Activated T-cell treated with anti-CD3 and anti-CD28 coated beads, Interleukin-2, amount 50 U/mL, for 72 hours (primary cell): ENCODE results near the gene MTG1. TPM values are rescaled to one million over a fixed set of nuclear protein-coding genes. Genes with fewer than 3 reads are reported as not detected.
A peak's percentile ranks its signal among the peaks of the same experiment; 100 is the strongest.

Experiments used
- ATAC-seq, 2 donors: fragments of 150-1000 bp; cut with Tn5 transposase; replicated peaks in 1 of 2; 2 replicates each; pipeline ENCODE4 v1.10.0; 2021; ENCODE audit warnings: moderate library complexity in 2 of 2, mild to moderate bottlenecking in 1 of 2
- DNase-seq, 2 donors: peaks; one replicate each; pipeline ENCODE4 v3.0.0; 2021 to 2022; ENCODE audit warnings: mixed read lengths in 1 of 2
- H3K27ac Mint-ChIP-seq: one replicate; pipeline ENCODE4 v1.8.0; 2022; ENCODE audit warnings: mild to moderate bottlenecking, moderate library complexity, mixed read lengths
- H3K27me3 Mint-ChIP-seq: one replicate; pipeline ENCODE4 v1.8.0; 2022; ENCODE audit warnings: low read depth, mixed read lengths
- H3K36me3 Mint-ChIP-seq, 2 donors: one replicate each; pipeline ENCODE4 v1.8.0; 2022; ENCODE audit warnings: mixed read lengths in 2 of 2, mild to moderate bottlenecking in 1 of 2; ENCODE audit not compliant: insufficient read depth in 2 of 2
- H3K4me1 Mint-ChIP-seq: one replicate; pipeline ENCODE4 v1.8.0; 2022; ENCODE audit warnings: low read depth, mixed read lengths
- H3K4me3 Mint-ChIP-seq, 2 donors: one replicate each; pipeline ENCODE4 v1.8.0; 2022; ENCODE audit warnings: mild to moderate bottlenecking in 2 of 2, mixed read lengths in 2 of 2, moderate library complexity in 2 of 2
- H3K9me3 Mint-ChIP-seq, 2 donors: one replicate each; pipeline ENCODE4 v1.8.0; 2022; ENCODE audit warnings: mixed read lengths in 2 of 2
- total RNA-seq, 2 donors: library from RNA; stranded (reverse); gene quantifications; one replicate each; pipeline ENCODE4 v1.2.3, GENCODE V29; 2022

MTG1 gene
- 10 to 100 TPM; 58.0 to 67.2 TPM for total RNA-seq

GRCh38 chr10:133394064-133394663 is at the start of gene MTG1:
MTG1 (plus strand) TSS chr10:133394157; CDS start chr10:133394221, 64 bp downstream.
- no peaks in the 10 kb centered on the region for H3K9me3 Mint-ChIP-seq

GRCh38 chr10:133344236-133344635 is 49.7 kb upstream of the MTG1 start:
- Mint-ChIP-seq H3K4me3 (no peak overlapping the region), H3K36me3 (no peaks in the 10 kb centered on the region), H3K9me3 (no peaks in the 10 kb centered on the region), H3K4me1 (peaks cover 4% of the 10 kb centered on the region), H3K27me3 (peaks cover 38% of the 10 kb centered on the region), H3K27ac (no peak overlapping the region)
- DNase-seq (no peak), ATAC-seq (no peak)

More at GRCh38 chr10:133394064-133394663, at the start of gene MTG1:
- Mint-ChIP-seq H3K36me3 (peaks cover 2 to 12% of the 10 kb centered on the region in 2 donors), H3K27me3 (no peaks in the 10 kb centered on the region), H3K4me1 (peaks cover 49% of the 10 kb centered on the region), H3K4me3 (peak within 1 kb of the TSS; percentile 97 to 99), H3K27ac (peak within 1 kb of the TSS; percentile 98)
- ATAC-seq (peak; percentile 87 to 88), DNase-seq (peak; percentile 96 to 99)

GRCh38 chr10:133346413-133346812 is 47.5 kb upstream of the MTG1 start:
- peaks cover 41% of the 10 kb centered on the region for H3K27me3 Mint-ChIP-seq
- H3K4me1 Mint-ChIP-seq: peaks cover 6% of the 10 kb centered on the region
- no peak for ATAC-seq

DNA sequence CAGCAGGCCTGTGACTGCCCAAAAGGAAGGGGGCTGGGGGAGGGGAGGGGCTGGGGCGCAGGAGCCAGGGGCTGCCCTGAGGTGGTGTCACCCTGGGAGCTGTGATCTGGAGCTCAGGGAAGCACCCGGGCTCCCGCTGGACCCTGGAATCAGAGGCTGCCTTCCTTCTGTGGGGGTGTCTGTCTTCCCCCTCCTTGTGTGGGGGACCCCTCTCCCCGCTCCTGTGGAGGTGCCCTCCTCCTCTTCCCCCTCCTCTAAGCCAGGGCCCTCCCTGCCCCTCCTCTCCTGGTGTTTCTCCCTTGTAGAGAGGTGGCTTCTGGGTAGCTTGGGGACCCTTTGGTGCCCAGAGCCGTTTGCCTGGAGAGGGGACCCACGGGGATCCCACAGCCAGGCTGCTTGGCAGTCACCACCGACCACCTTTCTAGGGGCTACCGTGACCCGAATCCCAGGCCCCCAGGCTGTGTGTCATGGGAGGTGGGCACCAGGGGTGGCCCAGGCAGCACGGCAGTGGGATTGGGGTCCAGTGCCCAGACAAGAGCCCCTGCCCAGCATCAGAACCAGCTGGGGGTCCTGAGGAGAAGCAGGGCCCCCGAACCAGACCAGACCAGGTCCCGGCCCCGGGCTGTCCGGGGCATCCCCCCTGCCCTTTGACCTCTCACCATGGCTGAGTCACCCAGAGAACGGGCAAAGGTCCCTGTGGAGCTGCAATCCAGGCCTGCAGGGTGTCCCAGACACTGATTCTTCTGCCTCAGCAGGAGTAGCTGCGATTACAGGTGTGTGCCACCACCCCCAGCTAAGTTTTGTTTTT is 46.0 kb upstream of the MTG1 start:
- H3K36me3 Mint-ChIP-seq: no peaks in the 10 kb centered on the region
- no peak overlapping the region for H3K27ac Mint-ChIP-seq
- H3K4me1 Mint-ChIP-seq: peaks cover 6% of the 10 kb centered on the region
- ATAC-seq: no peak
- no peak overlapping the region for H3K4me3 Mint-ChIP-seq
- peaks cover 36% of the 10 kb centered on the region for H3K27me3 Mint-ChIP-seq
- no peaks in the 10 kb centered on the region for H3K9me3 Mint-ChIP-seq
- DNase-seq: no peak

More at GRCh38 chr10:133346413-133346812, 47.5 kb upstream of the MTG1 start:
- no peaks in the 10 kb centered on the region for H3K9me3 Mint-ChIP-seq
- DNase-seq: no peak
- H3K27ac Mint-ChIP-seq: no peak overlapping the region
- no peaks in the 10 kb centered on the region for H3K36me3 Mint-ChIP-seq
- H3K4me3 Mint-ChIP-seq: no peak overlapping the region

DNA sequence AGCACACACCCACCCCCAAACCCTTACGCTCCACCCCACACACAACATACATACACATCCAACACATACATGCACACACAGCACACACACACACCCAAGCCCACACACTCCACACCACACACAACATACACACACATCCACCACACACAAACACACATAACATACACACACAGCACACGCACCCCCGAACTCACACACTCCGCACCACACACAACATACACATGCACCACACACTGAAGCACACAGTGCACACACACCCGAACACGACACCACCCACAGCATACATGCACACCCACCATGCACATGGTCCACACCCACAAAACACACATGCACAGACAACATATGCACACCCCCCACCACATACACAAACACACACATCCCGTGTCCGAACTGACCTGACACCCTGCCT is 44.8 kb upstream of the MTG1 start:
- H3K4me3 Mint-ChIP-seq: no peak overlapping the region

GRCh38 chr10:133349577-133350011 is 44.4 kb upstream of the MTG1 start:
- Mint-ChIP-seq H3K27me3 (peaks cover 24% of the 10 kb centered on the region), H3K9me3 (no peaks in the 10 kb centered on the region), H3K4me1 (peaks cover 6% of the 10 kb centered on the region), H3K27ac (no peak overlapping the region), H3K36me3 (no peaks in the 10 kb centered on the region), H3K4me3 (no peak overlapping the region)
- DNase-seq (no peak), ATAC-seq (no peak)

More for the DNA sequence above, 44.8 kb upstream of the MTG1 start:
- Mint-ChIP-seq H3K36me3 (no peaks in the 10 kb centered on the region), H3K27ac (no peak overlapping the region), H3K4me1 (peaks cover 6% of the 10 kb centered on the region), H3K27me3 (peaks cover 29% of the 10 kb centered on the region), H3K9me3 (no peaks in the 10 kb centered on the region)
- ATAC-seq: no peak
- DNase-seq: no peak

GRCh38 chr10:133350283-133350949 is 43.5 kb upstream of the MTG1 start:
- ATAC-seq: no peak
- H3K36me3 Mint-ChIP-seq: no peaks in the 10 kb centered on the region

GRCh38 chr10:133350950-133351329 is 43.0 kb upstream of the MTG1 start:
- H3K4me3 Mint-ChIP-seq: no peak overlapping the region

More at GRCh38 chr10:133350283-133350949, 43.5 kb upstream of the MTG1 start:
- peaks cover 6% of the 10 kb centered on the region for H3K4me1 Mint-ChIP-seq
- DNase-seq: no peak
- no peaks in the 10 kb centered on the region for H3K9me3 Mint-ChIP-seq
- H3K27me3 Mint-ChIP-seq: peaks cover 17% of the 10 kb centered on the region
- no peak overlapping the region for H3K4me3 Mint-ChIP-seq
- H3K27ac Mint-ChIP-seq: no peak overlapping the region

GRCh38 chr10:133351408-133352318 is 42.3 kb upstream of the MTG1 start:
- no peak overlapping the region for H3K4me3 Mint-ChIP-seq
- ATAC-seq (no peak), DNase-seq (no peak)
- H3K27ac Mint-ChIP-seq: no peak overlapping the region
- no peaks in the 10 kb centered on the region for H3K36me3 Mint-ChIP-seq
- no peaks in the 10 kb centered on the region for H3K9me3 Mint-ChIP-seq
- peaks cover 14% of the 10 kb centered on the region for H3K4me1 Mint-ChIP-seq
- H3K27me3 Mint-ChIP-seq: peaks cover 8% of the 10 kb centered on the region

More at GRCh38 chr10:133350950-133351329, 43.0 kb upstream of the MTG1 start:
- Mint-ChIP-seq H3K9me3 (no peaks in the 10 kb centered on the region), H3K27me3 (peaks cover 12% of the 10 kb centered on the region), H3K36me3 (no peaks in the 10 kb centered on the region), H3K4me1 (peaks cover 8% of the 10 kb centered on the region), H3K27ac (no peak overlapping the region)
- ATAC-seq: no peak
- DNase-seq: no peak

DNA sequence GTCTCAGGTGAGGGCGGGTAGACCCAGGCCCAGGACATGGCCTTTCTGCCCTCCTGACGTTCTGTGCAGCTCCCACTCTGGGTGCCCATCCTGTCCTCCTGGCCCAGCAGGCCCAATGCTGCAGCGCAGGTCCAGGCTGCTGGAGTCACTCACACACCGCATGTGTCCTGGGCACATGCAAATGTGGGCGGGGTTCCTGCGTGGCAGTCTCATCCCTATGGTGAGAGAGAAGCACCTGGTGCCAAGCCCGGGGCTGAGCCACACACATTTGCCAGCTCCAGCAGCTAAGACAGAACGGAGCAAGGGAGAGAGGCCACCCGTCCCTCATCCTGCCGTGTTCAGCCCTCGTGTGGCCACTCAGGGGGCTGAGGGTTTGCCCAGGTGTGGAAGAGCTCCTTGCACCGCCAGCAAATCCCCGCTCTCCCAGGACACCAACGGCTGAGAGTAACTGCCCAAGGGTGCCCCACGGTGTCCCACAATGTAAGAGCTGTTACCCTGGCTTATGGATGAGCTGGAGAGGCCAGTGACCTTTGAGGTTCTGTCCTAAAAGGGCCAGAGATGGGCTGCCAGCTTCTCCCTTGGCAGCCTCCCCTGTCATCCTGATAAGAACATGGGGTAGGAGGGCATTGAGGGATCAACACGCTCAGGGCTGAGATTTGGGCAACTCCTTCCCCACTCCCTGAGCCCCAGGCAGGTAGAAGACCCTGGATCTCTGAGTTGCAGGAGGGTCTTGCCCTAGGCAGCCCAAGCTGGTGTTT is 40.6 kb upstream of the MTG1 start:
- ATAC-seq (no peak), DNase-seq (no peak)
- peaks cover 14% of the 10 kb centered on the region for H3K4me1 Mint-ChIP-seq
- H3K4me3 Mint-ChIP-seq: no peak overlapping the region
- no peaks in the 10 kb centered on the region for H3K36me3 Mint-ChIP-seq
- no peak overlapping the region for H3K27ac Mint-ChIP-seq
- no peaks in the 10 kb centered on the region for H3K9me3 Mint-ChIP-seq
- H3K27me3 Mint-ChIP-seq: peaks cover 8% of the 10 kb centered on the region

- no peaks in the 10 kb centered on the region for H3K36me3 Mint-ChIP-seq
- DNase-seq (no peak), ATAC-seq (no peak)
- peaks cover 11% of the 10 kb centered on the region for H3K4me1 Mint-ChIP-seq
- H3K9me3 Mint-ChIP-seq: no peaks in the 10 kb centered on the region
- H3K4me3 Mint-ChIP-seq: no peak overlapping the region
- H3K27ac Mint-ChIP-seq: no peak overlapping the region
- H3K27me3 Mint-ChIP-seq: peaks cover 4% of the 10 kb centered on the region
These were observed 39.9 kb upstream of the MTG1 start for GRCh38 chr10:133353988-133354605.
